NCI-H460 (cell line): Measurements from ENCODE around the gene MEOX1. TPM values are rescaled to one million over a fixed set of nuclear protein-coding genes. Genes with fewer than 3 reads are reported as not detected.

Source experiments
- DNase-seq: peaks from one replicate; pipeline ENCODE4 v3.0.0-alpha.2; 2016; ENCODE audit warnings: low read depth; ENCODE audit errors: extremely low read depth
- total RNA-seq: library from RNA; depleted of rRNA; stranded (reverse); fragments of >200 nt; shearing (Covaris generic); gene quantifications from 2 replicates; pipeline ENCODE4 v1.2.3, GENCODE V29; 2014

MEOX1 gene
- total RNA-seq, 1 experiment from 2014 or later: not detected

GRCh38 chr17:43683928-43684653 lies 22.4 kb upstream of the MEOX1 start:
- DNase-seq: no peak

GRCh38 chr17:43680461-43680860 lies 18.7 kb upstream of the MEOX1 start:
- DNase-seq: no peak

- no peak for DNase-seq
Measured at GRCh38 chr17:43679911-43680310, 18.2 kb upstream of the MEOX1 start.

GRCh38 chr17:43679401-43679800 lies 17.7 kb upstream of the MEOX1 start:
- DNase-seq: no peak

- no peak for DNase-seq
Measured at GRCh38 chr17:43676471-43676870, 14.7 kb upstream of the MEOX1 start.

- no peak for DNase-seq
Measured at GRCh38 chr17:43674394-43674793, 12.7 kb upstream of the MEOX1 start.

GRCh38 chr17:43673516-43674323 lies 12.0 kb upstream of the MEOX1 start:
- DNase-seq: peak; percentile 70

GRCh38 chr17:43671755-43672519 lies 10.2 kb upstream of the MEOX1 start:
- no peak for DNase-seq

- no peak for DNase-seq
Measured at GRCh38 chr17:43671031-43671692, 9.4 kb upstream of the MEOX1 start.

- no peak for DNase-seq
Measured at GRCh38 chr17:43670645-43671030, 8.9 kb upstream of the MEOX1 start.

- no peak for DNase-seq
Measured at GRCh38 chr17:43669971-43670644, 8.4 kb upstream of the MEOX1 start.

- DNase-seq: no peak
Measured at GRCh38 chr17:43667947-43668348, 6.2 kb upstream of the MEOX1 start.

GRCh38 chr17:43667506-43667905 lies 5.8 kb upstream of the MEOX1 start:
- DNase-seq: no peak

- DNase-seq: no peak
Measured at GRCh38 chr17:43665937-43666236, 4.2 kb upstream of the MEOX1 start.

GRCh38 chr17:43665084-43665936 lies 3.6 kb upstream of the MEOX1 start:
- DNase-seq: no peak

- no peak for DNase-seq
Measured at GRCh38 chr17:43664096-43664495, 2.4 kb upstream of the MEOX1 start.

GRCh38 chr17:43663383-43663782 lies 1.7 kb upstream of the MEOX1 start:
- no peak for DNase-seq

- no peak for DNase-seq
Measured at GRCh38 chr17:43662413-43663141, 855 bp upstream of the MEOX1 start.
